HG02870 (cell line): ENCODE measurements around the gene TBC1D2.
"Not testable (repeated sequence)": the region's sequence is repeated elsewhere in the genome, so short reads cannot be mapped to it uniquely, and the experiment has no call there.

Source experiments
- ATAC-seq: cut with Tn5 transposase; IDR thresholded peaks from one replicate; pipeline ENCODE4 v1.9.1; 2021; ENCODE audit warnings: mild to moderate bottlenecking, moderate library complexity; ENCODE audit not compliant: unreplicated experiment

Gene TBC1D2, protein sequence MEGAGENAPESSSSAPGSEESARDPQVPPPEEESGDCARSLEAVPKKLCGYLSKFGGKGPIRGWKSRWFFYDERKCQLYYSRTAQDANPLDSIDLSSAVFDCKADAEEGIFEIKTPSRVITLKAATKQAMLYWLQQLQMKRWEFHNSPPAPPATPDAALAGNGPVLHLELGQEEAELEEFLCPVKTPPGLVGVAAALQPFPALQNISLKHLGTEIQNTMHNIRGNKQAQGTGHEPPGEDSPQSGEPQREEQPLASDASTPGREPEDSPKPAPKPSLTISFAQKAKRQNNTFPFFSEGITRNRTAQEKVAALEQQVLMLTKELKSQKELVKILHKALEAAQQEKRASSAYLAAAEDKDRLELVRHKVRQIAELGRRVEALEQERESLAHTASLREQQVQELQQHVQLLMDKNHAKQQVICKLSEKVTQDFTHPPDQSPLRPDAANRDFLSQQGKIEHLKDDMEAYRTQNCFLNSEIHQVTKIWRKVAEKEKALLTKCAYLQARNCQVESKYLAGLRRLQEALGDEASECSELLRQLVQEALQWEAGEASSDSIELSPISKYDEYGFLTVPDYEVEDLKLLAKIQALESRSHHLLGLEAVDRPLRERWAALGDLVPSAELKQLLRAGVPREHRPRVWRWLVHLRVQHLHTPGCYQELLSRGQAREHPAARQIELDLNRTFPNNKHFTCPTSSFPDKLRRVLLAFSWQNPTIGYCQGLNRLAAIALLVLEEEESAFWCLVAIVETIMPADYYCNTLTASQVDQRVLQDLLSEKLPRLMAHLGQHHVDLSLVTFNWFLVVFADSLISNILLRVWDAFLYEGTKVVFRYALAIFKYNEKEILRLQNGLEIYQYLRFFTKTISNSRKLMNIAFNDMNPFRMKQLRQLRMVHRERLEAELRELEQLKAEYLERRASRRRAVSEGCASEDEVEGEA

DNA sequence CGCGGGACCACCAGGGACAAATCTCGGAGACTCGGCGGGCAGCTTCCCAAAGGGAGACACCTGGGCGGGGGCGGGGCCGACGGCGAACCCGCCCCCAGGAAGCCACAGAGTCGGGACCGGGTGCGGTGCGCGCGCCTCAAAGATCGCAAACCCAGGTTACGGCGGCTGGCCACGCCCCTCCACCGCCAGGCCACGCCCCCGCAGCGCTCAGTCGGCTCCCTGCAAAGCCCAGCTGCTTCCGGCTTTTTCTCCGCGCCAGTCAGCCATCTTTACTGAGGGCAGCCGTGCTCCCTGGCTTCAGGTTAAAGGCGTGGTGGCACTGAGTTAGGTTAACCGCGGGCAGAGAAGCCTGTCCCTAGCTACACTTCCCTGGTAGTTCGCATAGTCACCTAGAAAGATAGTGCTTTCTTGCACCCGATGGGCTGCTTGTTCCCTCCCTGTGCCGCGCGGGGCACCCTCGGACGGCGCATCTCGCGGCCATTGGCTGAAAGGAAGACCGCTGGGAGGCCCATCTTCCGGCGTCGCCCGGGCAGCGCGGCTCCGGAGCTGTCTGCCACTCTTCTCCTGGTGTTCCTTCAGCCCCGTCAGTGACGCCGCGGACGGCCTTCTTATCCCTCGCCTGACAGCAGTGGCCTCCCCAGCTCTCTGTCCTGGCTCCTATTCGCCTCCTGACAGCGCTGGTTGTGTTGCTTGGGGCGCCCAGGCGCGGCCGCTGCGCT lies at the start of gene TBC1D2:
Gene TBC1D2 (minus strand): TSS at position 72 of the 719 bp plus-strand sequence. CDS start 108 bp downstream, outside the sequence.
- peak; percentile 82 for ATAC-seq

DNA sequence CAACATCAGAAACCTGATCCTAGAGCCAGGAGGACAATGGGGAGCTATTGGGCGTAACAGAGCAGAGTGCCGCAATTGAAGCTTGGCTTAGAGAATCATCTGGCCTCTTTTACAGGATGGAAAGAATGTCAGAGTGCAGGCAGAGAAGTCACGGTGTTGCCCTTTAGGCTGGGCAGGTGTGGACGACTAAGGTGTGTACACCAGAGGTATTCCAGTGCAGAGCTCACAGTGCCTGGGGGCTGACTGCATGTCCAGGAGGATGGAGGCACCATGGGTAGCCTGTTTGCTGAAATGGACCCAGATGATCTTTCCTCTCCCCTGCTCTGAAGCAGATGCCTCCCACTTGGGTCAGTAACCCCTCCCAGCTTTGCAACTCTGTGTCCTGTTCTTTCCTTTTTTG lies 48.9 kb upstream of the TBC1D2 start:
- ATAC-seq: no peak

DNA sequence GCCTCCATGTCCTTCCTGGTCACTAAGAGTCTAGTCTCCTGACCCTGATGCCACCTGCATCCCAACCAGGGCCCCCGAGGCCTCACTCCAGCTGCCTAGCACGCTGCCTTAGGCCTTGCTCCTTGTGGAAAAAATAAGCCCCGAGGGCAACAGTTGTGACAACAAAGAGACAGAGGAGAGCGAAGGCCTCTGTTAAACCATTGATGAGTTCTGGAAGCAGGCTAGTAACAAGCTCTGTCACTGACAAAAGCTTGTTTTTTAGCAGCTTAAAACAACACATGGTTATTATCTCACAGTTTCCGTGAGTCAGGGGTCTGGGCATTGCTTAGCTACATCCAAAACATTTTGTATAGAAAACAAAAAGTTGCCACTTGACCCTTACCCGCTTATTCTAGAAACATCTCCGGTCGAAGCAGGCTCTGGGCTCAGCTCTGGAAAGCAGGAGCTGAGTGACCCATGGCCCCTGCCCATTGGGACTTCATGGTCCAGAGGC lies 48.2 kb upstream of the TBC1D2 start:
- no peak for ATAC-seq

DNA sequence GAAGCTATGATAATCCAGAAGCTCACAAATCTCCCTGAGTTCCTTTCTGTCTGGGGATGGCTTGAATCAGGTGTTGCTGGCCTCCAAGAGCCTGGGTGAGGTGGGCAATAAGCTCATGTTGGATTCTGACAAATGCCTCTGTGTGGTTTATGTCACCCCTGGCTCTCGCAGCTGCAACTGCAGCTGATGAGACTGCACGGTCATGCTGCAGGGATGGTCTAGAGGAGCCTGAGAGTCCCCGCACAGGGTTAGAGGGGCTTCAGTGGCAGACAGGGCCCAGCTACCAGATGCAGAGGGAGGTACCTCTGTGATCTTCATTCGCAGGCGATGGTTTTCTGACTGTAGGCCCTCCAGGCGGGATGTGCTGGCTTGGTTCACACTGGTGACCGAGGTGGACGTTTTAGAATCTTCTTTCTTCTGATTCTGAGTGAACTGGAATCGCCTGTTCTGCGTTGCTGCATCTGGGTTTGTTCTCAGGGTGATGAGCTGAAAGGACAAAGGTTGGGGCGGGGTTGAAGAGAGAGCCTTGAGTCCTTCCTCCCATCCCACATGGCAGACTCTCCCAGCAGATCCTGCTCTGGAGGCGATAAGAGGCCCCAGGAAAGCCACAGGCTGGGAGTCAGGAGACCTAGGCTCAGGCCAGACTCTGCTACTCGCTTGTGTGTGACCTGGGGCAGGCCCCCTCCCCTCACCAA lies 47.6 kb upstream of the TBC1D2 start:
- ATAC-seq: no peak

DNA sequence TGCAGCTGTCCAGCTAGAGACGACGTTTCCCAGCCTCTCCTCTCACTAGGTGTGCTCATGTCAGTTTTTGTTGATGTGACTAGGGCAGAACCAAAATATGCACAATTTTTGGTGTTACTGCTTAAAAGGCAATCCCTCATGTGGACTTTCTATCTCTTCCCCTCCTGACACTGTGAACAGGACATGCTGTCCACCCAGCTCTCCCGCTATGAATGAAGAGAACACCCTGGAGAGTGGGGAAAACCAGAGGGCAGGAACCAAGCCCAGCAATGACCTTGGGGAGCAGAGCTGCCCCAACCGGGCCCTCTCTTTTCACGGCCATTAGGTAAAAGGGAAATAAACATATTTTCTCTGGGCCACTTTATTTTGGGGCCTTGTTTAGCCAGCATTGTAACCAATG lies 46.7 kb upstream of the TBC1D2 start:
- no peak for ATAC-seq

DNA sequence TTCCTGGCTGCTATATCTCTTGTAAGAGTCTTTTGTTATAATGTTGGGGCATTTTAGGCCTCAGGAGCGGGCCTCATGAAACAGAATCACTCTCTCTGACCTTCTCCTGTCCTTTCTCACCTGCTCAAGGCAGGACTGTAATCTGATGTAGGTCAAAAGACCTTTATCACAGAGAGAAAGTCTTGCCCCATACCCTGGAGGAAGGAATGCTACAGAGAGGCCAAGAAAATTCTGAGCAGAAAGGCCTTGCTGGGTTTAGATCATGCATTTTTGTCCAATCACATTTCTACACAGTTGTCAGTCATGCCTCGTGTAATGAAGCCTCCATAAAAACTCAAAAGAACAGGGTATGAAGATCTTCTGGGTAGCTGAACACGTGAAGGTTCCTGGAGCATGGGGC lies 45.2 kb upstream of the TBC1D2 start:
- ATAC-seq: no peak

DNA sequence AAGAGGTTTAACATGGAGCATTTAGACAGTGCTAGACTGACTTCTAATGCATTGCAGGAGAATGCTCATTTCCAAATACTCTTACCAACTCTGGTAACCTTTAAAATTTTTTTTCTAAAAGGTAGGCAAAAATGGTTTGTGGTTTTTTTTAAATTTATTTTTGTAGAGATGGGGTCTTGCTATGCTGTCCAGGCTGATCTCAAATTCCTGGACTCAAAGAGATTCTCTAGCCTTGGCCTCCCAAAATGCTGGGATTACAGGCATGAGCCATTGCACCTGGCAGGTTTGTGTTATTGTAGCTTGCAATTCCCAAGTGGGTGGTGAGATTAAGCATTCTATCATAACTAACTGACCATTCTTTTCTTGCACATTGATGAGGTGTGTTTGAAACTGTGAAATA lies 43.0 kb upstream of the TBC1D2 start:
- ATAC-seq: no peak

DNA sequence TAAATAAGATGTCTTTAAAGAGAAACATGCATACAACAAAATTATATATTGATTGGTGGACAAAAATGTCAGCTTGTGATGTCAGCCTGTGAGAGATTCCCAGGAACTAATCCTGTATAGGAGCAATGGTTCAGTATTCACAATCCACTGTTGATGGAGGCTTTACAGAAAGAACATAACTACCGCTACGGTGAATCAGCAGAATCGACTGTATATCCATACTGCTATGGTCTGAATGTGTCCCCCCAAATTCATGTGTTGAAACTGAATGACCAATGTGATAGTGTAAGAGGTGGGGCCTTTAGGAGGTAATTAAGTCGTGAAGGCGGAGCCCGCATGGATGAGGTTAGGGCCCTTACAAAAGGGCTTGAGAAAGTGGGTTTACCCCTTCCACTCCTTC lies 40.4 kb upstream of the TBC1D2 start:
- ATAC-seq: no peak

DNA sequence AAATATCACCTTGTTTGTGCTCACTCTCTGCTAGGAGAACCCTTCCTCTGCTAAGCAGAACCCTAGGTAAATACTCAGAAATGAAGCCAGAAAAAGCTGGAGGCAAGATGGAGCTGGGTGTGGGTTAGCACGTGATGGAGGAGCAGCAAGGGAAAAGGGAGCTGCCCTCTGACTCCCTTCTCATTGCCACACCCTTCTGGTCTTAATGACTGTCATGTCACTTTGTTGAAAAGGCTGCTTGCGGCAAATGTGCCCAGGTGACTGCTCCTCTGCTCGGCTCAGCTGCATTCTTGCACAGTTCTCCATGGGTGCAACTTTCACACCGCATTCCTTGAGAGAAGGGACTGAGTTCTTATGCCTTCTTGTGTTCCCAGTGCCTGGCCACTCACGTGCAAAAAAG lies 36.4 kb upstream of the TBC1D2 start:
- no peak for ATAC-seq

DNA sequence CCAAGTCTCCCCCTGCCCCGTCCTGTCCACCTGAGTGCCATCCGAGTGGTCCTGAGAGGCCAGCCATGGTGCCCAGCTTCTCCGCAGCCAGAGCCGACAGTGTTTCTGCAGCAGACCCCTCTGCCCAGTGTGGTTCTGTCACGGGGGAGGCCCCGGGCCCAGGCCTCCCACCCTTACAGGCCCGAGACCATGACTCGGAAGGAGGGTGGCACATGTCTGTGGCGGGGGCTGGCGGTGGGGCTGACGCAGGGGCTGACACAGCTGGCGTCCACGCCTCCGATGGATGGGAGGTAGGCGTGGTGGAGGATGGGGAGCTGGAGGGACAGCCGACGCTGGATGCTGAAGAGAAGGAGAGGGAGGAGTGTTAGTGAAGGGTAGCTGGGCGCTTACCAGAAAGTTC lies 35.0 kb upstream of the TBC1D2 start:
- no peak for ATAC-seq

DNA sequence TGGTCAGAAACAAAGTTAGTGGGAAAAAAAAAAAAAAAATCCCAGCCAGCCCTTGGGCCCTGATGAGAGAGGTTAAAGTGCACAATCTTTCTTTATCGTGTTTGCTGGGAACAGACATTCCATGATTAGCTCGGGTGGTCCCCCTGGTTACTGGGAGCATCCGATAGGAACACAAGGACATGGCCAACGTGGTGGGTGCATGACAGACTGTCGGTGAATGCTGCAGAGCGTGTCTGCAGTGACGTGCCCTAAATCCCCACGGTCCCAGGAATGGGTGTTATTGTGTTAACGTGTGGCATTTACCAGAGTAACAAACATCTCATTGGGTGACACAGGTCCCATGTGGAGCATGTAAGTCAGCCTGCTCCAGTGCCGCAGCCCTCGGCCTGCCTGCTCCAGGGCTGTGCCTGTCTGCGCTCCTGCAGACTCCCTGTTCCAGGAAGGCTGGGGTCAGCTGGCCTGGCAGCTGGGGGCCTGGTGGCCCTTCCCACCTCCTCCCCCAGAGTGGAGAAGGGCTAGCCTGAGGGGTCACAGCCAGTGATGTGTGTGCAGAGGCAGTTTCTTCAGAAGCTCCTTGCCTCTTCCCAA lies 34.3 kb upstream of the TBC1D2 start:
- no peak for ATAC-seq

DNA sequence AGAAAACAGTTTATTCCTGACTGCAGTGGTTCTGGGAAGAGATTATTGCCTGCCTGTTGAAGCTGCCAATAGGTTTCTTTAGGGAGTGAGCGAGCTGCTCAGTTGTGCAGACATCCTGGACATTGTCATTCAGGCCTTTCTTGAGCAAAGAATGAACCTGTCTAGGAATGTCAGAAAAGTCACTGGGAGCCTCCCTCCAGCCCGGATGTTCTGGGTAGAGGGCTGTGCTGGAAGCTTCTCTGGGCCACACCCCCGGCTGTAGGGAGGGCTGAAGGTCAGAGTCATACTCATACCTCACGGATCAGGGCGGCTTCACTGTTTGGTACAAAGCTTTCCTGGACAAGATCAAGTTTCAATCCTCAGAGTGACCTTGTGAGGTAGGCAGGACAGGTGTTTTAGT lies 33.4 kb upstream of the TBC1D2 start:
- ATAC-seq: no peak

DNA sequence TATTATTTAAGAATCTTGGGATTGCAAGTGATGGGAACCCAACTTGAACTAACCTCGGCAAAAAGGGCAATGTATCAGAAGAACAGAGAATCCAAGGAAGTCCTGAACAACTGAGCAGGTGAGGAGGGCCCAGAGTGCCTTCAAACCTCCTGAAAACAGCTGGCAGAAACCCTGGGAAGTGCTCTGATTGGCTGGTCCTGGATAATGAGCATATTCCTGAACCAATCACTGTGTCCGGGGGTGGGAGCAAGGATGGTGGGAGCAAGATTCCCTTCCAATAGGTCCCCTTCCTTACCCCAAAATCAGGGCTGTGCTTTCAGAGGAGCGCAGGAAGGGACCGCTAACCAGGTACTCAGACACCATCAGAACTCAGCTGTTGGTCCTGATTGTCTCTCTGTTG lies 31.9 kb upstream of the TBC1D2 start:
- ATAC-seq: no peak

DNA sequence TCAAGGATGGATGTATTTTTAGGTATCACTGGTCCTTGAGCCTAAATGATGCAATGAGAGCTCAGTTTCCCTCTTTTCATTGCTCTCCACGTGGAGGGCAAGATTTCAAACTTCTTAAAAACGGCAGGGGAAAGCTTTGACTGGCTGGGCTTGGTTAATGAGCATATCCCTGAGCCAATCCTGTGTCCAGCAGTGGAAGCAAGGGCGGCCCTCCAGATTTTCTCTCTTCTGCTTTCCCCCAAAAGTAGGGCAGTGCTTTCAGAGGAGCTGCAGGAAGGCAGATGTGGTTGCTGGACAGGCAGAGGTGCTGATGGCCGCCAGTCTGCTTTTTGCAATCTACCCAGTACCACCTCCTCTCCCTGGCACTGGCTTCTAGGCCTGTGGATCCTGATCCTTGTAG lies 30.0 kb upstream of the TBC1D2 start:
- ATAC-seq: no peak

DNA sequence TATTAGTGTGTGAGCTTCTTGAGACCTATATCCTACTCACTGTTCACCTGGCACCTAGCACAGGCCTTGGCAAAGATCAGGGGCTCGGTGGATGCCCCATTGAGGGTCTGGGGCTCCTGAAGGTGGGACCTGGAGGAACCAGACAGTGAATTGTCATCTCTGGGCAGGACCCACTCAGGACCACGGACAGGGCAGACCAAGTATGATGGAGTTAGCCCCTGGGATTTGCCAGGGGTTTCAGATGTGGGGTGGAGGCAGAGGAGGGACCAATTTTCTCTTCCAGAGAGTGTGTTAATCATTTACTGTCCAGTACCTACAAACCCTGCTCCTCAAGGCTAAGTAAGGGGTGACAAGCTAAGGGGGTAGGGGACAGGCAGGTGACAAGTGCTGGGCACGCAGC lies 29.3 kb upstream of the TBC1D2 start:
- ATAC-seq: no peak

DNA sequence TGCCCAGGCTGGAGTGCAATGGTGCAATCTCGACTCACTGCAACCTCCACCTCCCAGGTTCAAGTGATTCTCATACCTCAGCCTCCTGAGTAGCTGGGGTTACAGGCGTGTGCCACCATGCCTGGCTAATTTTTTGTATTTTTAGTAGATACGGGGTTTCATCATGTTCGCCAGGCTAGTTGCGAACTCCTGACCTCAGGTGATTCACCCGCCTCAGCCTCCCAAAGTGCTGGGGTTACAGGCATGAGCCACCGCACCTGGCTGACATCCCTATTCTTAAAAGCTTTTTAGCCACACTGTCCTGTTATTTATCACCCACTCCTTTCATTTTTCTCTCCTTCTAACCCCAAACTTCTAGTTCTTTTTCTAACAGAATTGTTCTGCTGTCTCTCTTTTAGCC lies 27.7 kb upstream of the TBC1D2 start:
- ATAC-seq: not testable (repeated sequence)

DNA sequence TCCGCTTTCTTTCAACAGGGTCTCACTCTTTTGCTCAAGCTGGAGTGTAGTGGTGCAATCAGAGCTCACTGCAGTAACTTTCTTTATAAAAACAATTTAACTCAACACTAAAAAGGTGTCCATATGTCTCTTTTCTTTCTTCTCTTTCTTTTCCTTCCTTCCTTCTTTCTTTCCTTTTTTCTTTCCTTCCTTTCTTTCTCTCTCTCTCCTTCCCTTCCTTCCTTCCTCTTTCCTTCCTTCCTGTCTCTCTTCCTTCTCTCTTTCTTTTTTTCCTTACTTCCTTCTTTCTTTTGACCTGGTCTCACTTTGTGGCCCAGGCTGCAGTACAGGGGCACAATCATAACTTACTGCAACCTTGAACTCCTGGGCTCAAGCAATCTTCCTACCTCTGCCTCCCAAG lies 25.8 kb upstream of the TBC1D2 start:
- ATAC-seq: no peak

DNA sequence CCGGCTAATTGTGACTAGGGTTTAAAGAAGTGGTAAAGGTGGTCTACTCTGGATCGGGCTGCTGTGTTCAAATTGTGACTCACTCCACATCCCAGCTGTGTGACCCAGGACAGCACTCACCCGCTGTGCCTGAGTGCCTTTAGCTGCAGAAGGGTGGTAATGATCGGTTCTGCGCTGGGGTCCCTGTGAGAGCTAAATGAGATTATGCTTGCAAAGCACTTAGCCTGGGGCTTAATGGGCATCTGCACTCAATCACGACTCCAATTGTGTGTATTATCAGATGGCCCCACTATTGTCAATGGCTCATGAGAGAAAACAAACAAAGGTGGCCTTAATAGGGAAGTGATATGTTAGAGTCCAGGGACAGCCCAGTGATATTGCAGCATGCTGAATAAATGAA lies 25.1 kb upstream of the TBC1D2 start:
- ATAC-seq: no peak

DNA sequence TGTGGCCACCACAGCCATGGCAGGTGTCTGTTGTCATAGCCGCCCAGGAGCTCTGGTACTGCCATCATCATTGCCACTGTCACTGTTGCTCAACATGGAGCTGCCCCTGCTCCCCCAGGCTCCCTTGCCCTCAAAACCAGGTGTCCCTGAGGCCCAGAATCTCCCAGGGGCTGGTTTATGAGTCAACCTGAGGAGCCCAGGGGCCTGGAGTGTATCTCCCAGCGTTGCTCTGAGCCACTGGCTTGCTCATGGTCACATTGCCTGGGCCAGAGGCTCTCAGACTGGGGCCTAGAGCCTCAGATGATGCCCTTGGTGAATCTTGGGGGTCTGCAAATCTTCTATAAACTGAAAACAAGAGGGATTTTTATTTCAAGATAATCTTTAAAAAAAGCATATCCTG lies 24.7 kb upstream of the TBC1D2 start:
- no peak for ATAC-seq

DNA sequence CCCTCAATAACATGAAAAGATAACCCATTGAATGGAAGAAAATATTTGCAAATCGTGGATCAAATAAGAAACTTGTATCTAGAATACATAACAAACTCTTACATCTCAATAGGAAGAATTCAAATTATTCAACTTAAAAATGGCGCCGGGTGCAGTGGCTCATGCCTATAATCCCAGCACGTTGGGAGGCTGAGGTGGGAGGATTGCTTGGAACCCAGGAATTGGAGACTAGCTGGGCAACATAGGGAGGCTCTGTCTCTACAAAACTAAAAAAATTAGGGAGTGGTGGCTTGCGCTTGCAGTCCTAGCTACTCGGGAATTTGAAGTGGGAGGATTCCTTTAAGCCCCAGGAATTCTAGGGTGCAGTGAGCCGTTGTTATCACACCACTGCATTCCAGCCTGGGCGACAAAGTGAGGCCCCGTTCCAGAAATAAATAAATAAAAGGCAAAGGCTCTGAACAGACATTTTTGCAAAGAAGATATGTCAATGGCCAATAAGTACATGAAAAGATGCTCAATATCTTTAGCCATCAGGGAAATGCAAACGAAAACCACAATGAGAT lies 21.5 kb upstream of the TBC1D2 start:
- ATAC-seq: no peak
